Medulla oblongata (tissue), 1 donor: ENCODE measurements around the gene MTMR3.
"Not testable (repeated sequence)": the region's sequence is repeated elsewhere in the genome, so short reads cannot be mapped to it uniquely, and the experiment has no call there.

Experiments
- DNase-seq: peaks from one replicate; pipeline ENCODE4 v3.0.0-alpha.2; 2015; ENCODE audit errors: extremely low spot score

MTMR3 gene

GRCh38 chr22:29883045-29883774, at the start of gene MTMR3:
MTMR3 (plus strand) TSS chr22:29883174; CDS start chr22:29971060, 87,886 bp downstream.
- peak; percentile 93 for DNase-seq

GRCh38 chr22:29833392-29833965, 49.5 kb upstream of the MTMR3 start:
- DNase-seq: no peak

DNA sequence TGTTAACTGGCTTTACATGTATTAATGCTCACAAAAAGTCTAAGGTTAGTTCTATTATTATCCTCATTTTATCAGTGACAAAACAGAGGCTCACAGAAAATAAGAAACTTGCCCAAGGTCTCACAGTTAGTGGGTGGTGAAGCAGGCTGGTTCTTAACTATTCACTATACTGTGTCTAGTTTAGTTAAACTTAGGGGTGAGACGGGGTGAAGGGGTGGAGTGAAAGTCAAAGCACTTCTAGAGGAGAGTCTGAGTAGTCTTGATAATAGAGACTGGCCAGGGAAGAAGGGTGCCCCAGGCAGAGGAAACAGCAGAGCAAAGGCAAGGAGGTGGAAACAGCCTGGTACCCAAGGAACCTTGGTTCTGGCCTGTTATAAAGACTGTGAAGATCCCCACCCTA, 48.9 kb upstream of the MTMR3 start:
- no peak for DNase-seq

GRCh38 chr22:29836791-29837370, 46.1 kb upstream of the MTMR3 start:
- DNase-seq: not testable (repeated sequence)

DNA sequence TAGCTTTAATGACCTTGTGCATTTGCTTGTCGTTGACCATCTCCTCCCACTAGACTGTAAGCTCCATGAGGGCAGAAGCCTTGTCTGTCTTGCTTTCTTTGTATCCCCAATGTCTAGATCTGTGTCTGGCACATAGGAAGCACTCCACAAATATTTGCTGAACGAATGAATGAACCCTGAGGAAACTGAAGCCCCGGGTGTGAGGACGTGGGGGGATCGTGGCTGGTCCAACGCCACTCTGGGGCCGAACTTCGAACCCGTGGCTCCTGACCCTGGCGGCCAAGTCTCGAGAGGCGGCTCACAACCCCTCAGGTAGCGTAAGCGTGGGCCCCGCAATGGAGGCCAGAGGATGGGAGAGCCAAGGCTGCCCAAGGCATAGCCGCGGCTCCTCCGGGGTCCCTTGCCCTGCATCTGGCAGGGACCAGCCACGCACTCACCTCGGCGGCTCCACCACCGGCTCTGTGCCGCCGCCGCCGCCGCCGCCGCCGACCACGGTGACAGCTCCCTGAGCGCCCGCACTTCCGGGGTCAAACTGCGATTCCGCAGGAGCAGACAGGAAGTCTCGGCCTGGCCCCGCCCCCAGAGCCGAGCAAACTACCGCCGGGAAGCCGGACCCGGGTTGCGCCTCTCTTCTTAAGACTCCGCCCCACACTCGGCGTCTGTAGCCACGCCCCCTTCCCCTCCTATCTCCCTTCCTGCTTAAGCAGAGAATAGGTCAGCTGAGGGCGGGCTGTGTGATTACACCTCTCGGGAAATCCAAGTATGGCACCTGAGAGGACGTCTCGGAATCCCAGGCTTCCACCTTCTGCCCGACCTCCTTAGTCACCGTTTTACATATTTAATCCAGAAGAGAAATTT, 45.0 kb upstream of the MTMR3 start, which contains the start of gene ASCC2:
Gene ASCC2, minus strand, starts transcription at position 534 of the 858 bp plus-strand sequence. CDS start 5,949 bp downstream, outside the sequence.
- peak; percentile 97 for DNase-seq

- no peak for DNase-seq
Observed at GRCh38 chr22:29838599-29838956, 44.4 kb upstream of the MTMR3 start.

DNA sequence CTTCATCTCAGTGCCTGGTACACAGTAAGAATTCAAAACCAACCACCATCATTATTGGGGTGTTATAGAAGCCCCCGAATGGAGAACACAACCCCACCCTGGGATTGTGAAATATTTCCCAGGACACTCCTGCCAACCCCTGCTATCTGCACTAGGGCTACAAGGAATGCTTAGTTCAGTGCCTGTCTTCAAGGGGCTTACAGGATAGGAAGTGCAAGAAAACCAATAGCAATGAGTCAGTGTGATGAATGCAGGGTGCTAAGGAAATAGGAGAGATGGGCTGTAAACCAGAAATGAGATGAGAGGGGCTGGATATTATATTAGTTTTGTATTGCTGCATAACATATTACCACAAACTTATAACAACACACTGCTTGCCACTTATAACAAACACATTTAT, 43.9 kb upstream of the MTMR3 start:
- DNase-seq: no peak

GRCh38 chr22:29840498-29840897, 42.5 kb upstream of the MTMR3 start:
- no peak for DNase-seq

DNA sequence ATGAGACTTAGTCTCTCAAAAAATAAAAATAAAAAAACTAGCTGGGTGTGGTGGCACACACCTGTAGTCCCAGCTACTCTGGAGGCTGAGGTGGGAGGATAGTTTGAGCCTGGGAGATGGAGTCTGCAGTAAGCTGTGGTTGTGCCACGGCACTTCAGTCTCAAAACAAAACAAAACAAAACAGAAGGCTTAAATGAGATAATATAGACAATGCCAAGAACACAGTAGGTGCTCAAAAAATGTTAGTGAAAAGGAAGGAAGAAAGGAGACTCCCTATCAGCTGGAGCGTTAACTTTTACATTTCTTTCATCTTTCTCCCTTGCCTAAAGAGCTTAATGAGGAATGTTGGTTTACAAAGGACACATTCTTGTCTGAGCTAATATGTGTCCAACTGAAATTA, 40.8 kb upstream of the MTMR3 start:
- no peak for DNase-seq

DNA sequence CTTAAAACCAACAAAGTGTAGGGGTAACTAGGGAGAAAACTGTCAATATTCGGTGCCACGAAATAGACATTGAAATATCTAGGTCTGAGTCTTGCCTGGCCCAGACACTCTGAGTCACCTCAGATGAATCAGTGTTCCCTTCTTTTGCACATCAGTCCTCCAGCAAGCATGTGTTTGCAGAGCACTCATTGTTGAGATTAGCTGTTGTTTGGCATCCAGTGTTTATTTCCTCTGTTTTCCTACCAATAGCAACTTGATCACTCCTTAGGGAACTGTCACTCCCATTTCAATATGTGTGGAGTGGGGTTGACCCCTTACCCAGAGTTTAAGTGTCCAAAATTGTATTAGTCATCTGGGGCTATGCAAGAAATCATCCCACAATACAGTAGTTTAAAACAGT, 40.2 kb upstream of the MTMR3 start:
- no peak for DNase-seq

- DNase-seq: no peak
Observed at GRCh38 chr22:29846290-29846689, 36.7 kb upstream of the MTMR3 start.

- DNase-seq: no peak
Observed at GRCh38 chr22:29848111-29848510, 34.9 kb upstream of the MTMR3 start.

GRCh38 chr22:29854432-29854831, 28.5 kb upstream of the MTMR3 start:
- DNase-seq: no peak

GRCh38 chr22:29855611-29856181, 27.3 kb upstream of the MTMR3 start:
- DNase-seq: peak; percentile 21

GRCh38 chr22:29856496-29856895, 26.5 kb upstream of the MTMR3 start:
- no peak for DNase-seq

- not testable (repeated sequence) for DNase-seq
Observed at GRCh38 chr22:29859030-29859429, 23.9 kb upstream of the MTMR3 start.

- DNase-seq: no peak
Observed at GRCh38 chr22:29860006-29860766, 22.8 kb upstream of the MTMR3 start.

DNA sequence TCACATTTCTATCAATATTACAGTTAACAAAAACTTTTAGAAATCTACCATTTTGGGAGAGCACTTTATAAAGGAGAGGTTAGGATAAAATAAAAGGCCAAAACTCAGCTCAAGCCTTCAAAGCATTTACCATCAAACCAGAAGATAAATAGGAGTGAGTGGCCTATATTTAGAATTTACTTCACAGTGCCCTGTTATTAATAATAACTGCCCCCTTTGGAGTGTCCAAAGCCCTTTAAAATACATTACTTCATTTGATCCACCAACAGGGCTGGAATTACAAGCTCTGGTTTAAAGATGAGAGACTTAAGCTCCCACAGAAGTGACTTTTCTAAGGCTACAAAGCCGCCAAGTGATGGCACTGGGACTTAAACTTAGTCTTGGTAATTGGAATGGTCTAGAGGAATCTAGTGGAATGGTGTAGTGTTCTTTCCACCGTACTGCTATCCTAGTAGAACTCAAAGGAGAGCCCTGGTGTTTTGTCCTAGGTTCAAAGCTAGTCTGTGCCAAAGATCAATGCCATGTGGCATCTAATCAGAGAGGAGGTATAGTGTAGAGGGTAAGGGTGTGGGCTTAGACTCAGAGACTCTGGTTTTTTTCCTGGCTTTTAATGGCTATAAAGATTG, 21.2 kb upstream of the MTMR3 start:
- DNase-seq: no peak

- not testable (repeated sequence) for DNase-seq
Observed at GRCh38 chr22:29865572-29865971, 17.4 kb upstream of the MTMR3 start.

DNA sequence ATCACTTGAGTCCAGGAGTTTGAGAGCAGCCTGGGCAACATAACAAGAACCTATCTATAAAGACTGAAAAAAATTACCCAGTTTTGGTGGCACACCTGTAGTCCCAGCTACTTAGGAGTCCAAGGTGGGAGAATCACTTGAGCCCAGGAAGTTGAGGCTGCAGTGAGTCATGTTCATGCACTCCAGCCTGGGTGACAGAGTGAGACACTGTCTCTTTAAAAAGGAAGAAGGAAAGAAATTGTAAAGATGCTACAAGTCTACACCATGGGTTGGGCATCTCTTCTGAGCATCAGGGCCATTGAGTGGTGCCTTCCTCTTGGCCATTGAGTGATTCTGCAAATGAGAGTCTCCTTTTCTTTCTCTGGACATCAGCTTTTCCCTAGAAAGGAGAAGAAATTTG, 15.7 kb upstream of the MTMR3 start:
- no peak for DNase-seq

DNA sequence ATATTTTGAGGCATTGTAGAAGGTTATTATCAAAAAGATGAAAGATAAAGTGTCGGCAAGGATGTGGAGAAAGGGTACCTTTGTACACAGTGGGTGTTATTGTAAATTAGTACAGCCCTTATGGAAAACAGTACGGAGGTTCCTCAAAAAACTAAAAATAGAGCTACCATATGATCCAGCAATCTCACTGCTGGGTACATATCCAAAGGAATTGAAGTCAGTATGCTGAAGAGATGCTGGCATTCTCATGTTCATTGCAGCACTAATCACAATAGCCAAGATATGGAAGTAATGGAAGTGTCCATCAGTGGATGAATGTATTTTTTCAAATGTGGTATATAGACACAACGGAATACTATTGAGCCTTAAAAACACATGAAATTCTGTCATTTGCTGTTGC, 15.1 kb upstream of the MTMR3 start:
- no peak for DNase-seq
